ENCODE results near the gene ABCB8.

DNA sequence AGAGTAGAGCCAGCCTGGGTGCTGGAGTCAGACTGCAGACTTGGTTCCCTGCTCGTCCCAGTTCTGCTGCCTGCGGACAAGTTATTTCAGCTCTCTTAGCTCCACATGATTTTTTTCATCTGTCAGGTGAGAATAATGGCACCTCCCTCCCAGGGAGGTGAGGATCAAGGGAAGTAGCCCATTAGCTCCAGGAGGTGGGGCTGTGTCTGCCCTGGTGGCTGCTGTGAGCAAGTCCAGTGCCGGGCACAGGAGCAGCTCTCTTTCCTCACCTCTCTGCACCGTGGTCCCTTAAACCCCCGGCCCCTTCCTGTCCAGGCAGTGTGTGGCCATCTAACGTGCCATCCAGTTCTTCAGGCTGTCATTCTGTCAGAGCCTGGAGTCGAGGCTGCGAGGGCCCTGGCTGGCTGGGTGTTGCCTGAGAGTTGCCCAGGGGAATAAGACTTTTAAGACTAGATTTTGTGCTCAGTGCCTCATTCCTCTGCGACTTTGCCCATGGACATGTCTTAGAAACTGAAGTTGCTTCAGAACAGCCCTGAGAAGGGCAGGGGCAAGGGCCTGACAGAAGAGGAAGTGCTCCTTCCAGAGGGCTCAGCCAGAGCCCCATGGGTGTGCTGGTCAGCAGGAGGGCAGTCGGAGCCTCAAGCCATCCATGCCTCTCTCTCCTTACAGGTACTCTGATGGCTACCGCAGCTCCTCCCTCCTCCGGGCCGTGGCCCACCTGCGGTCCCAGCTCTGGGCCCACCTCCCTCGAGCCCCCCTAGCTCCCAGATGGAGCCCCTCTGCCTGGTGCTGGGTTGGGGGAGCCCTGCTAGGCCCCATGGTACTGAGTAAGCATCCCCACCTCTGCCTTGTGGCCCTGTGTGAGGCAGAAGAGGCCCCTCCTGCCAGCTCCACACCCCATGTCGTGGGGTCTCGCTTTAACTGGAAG is 5.0 kb downstream of the ABCB8 start:
- no peak for TF ChIP-seq ZNF510 (tag by site-specific recombination; IDR thresholded peaks at IDR 0.05; ENCODE audit: insufficient replicate concordance)
- TF ChIP-seq, protein P1, sequence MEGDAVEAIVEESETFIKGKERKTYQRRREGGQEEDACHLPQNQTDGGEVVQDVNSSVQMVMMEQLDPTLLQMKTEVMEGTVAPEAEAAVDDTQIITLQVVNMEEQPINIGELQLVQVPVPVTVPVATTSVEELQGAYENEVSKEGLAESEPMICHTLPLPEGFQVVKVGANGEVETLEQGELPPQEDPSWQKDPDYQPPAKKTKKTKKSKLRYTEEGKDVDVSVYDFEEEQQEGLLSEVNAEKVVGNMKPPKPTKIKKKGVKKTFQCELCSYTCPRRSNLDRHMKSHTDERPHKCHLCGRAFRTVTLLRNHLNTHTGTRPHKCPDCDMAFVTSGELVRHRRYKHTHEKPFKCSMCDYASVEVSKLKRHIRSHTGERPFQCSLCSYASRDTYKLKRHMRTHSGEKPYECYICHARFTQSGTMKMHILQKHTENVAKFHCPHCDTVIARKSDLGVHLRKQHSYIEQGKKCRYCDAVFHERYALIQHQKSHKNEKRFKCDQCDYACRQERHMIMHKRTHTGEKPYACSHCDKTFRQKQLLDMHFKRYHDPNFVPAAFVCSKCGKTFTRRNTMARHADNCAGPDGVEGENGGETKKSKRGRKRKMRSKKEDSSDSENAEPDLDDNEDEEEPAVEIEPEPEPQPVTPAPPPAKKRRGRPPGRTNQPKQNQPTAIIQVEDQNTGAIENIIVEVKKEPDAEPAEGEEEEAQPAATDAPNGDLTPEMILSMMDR (tag by site-specific recombination; IDR thresholded peaks at IDR 0.05): no peak
- TF ChIP-seq, protein P2, sequence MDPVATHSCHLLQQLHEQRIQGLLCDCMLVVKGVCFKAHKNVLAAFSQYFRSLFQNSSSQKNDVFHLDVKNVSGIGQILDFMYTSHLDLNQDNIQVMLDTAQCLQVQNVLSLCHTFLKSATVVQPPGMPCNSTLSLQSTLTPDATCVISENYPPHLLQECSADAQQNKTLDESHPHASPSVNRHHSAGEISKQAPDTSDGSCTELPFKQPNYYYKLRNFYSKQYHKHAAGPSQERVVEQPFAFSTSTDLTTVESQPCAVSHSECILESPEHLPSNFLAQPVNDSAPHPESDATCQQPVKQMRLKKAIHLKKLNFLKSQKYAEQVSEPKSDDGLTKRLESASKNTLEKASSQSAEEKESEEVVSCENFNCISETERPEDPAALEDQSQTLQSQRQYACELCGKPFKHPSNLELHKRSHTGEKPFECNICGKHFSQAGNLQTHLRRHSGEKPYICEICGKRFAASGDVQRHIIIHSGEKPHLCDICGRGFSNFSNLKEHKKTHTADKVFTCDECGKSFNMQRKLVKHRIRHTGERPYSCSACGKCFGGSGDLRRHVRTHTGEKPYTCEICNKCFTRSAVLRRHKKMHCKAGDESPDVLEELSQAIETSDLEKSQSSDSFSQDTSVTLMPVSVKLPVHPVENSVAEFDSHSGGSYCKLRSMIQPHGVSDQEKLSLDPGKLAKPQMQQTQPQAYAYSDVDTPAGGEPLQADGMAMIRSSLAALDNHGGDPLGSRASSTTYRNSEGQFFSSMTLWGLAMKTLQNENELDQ (tag by site-specific recombination; IDR thresholded peaks at IDR 0.05; ENCODE audit: low read depth): no peak
- no peak for TF ChIP-seq ZNF175 (tag by site-specific recombination; IDR thresholded peaks at IDR 0.05)
- no peak for TF ChIP-seq ZNF600 (tag by site-specific recombination; IDR thresholded peaks at IDR 0.05)
- TF ChIP-seq, protein P3, sequence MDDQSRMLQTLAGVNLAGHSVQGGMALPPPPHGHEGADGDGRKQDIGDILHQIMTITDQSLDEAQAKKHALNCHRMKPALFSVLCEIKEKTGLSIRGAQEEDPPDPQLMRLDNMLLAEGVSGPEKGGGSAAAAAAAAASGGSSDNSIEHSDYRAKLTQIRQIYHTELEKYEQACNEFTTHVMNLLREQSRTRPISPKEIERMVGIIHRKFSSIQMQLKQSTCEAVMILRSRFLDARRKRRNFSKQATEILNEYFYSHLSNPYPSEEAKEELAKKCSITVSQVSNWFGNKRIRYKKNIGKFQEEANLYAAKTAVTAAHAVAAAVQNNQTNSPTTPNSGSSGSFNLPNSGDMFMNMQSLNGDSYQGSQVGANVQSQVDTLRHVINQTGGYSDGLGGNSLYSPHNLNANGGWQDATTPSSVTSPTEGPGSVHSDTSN (CRISPR knock-in tag; IDR thresholded peaks at IDR 0.05): no peak
- TF ChIP-seq ZNF184 (tag by site-specific recombination; IDR thresholded peaks at IDR 0.05): no peak

Measured in HEK293 (cell line).